ENCODE data around the gene ZYX. TPM values are rescaled to one million over a fixed set of nuclear protein-coding genes. Genes with fewer than 3 reads are reported as not detected.

Gene ZYX
- total RNA-seq, 4 donors from 2014 or later, result 26.9 to 79.9 (median 56.7) TPM

DNA sequence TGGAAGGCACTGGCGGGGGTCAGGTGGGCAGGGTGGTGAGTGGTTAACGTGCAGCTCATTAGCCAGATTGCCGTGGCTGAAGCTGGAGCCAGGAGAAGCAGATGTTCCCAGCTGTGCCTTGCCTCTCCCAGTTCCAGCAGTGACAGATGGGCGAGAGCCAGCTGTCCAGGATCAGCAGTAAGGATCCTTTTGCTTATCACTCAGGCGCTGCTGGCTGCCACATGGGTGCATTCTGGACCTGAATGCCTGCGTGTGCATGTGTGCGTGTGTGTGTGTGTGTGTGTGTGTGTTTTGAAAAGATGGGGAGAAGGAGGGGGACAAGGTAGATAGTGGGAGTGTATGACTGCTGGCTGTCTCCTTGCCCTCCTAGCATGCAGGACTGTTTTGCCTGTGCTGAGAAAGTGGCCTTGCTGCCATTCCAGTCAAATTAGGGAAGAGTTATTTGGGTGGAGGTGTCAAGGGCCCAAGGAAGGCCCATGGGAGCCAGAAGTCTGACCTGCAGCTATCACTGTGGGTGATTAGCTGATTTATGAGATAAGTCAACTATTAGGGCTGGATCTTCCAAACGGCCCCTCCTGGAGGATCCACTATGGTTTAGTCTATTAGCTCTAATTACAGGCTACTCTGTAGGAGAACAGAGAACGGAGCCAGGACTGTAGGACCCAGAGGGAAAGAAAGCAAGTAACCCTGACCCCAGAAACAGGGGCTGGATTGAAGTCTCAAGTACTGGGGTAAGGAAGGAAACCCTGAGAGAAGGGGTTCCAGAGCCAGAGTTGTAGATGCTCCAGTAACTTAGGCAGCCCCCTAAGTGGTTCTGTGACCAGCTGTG, 24.2 kb downstream of the ZYX start:
- TF ChIP-seq, protein P1, sequence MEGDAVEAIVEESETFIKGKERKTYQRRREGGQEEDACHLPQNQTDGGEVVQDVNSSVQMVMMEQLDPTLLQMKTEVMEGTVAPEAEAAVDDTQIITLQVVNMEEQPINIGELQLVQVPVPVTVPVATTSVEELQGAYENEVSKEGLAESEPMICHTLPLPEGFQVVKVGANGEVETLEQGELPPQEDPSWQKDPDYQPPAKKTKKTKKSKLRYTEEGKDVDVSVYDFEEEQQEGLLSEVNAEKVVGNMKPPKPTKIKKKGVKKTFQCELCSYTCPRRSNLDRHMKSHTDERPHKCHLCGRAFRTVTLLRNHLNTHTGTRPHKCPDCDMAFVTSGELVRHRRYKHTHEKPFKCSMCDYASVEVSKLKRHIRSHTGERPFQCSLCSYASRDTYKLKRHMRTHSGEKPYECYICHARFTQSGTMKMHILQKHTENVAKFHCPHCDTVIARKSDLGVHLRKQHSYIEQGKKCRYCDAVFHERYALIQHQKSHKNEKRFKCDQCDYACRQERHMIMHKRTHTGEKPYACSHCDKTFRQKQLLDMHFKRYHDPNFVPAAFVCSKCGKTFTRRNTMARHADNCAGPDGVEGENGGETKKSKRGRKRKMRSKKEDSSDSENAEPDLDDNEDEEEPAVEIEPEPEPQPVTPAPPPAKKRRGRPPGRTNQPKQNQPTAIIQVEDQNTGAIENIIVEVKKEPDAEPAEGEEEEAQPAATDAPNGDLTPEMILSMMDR (IDR thresholded peaks at IDR 0.05; ENCODE audit: low read depth), result no peak

DNA sequence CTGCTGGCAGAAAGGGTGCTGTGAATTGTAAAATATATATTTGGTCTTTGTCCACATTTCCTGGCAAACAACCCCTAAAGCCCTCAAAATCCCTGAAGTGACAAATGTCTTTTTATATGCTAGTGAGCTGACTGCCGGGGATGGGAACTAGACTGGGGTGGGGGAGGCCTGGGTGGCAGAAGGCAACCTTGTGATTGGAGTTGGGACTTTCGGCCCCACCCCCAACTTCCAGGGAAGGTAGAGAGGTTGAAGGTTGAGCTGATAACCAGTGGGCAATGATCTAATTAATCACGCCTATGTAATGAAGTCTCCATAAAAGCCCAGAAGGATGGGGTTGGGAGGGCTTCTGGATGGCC, 24.8 kb downstream of the ZYX start:
- TF ChIP-seq, protein P1 (IDR thresholded peaks at IDR 0.05; ENCODE audit: low read depth), result no peak

DNA sequence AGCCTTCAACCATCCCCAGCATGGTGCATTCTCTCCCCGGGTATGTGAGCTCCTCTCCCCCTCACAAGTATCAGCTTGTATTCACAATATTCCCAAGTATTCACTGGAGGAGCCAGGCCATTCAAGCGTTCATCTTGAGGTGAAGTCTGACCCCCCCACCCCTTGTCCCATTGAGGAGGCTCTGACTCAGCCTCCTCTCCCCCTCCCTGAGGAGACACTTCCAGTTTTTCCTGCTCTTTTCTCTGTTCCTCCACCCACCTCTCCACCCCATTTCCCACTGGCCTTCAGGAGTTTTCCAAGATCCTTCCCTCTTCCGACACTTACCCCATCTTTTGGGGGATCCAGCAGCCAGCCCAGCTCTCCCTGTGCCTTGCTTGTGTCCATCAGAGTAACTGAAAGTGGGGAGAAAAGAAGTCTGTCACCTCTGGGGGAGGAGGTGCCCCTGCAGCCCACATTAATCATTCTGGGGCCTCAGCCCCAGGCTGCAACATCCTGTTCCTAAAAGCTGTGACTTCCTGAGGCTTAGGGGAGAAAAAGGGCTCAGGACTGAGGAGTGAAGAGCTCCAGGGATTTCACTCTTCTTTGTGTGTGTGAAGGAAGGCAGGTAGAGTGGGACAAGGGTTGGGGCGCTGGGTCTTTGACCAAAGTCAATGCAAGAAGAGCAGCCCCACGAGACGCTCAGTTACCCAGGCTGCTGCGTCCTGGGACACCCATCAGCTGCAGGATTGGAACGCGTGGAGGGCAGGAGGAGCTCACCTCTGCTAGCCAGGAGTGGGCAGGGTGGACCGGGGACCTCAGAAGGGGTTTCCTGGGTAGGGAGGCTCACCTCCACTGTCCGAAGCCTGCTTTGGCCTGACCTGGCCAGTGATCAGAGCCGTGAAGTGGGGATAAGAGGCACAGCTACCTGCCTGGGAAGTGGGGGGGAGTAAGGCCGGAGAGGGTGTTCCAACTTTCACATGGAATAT, 26.4 kb downstream of the ZYX start:
- TF ChIP-seq, protein P1 (IDR thresholded peaks at IDR 0.05; ENCODE audit: low read depth), result no peak

DNA sequence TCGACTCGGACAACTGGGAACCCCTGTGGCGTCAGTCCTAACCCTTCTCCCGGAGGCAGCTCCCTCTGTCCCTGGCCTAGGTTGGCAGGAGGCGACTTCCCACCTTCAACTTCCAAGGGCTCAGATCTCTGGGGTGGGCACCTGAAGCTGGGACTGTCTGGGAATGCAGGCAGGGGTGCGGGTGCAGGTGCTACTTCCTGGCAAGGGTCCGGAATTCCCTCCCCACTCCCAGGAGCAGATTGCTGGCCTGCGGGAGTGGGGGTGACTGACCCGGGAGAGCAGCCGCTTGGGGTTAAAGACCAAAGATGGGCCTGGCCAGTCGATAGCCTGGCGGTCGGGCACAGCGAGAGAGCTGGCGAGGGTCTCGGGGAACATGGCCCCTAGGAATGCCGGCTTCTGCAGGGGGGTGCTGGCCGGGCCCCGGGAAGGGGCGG, 27.1 kb downstream of the ZYX start:
- TF ChIP-seq, protein P1 (IDR thresholded peaks at IDR 0.05; ENCODE audit: low read depth), result no peak

DNA sequence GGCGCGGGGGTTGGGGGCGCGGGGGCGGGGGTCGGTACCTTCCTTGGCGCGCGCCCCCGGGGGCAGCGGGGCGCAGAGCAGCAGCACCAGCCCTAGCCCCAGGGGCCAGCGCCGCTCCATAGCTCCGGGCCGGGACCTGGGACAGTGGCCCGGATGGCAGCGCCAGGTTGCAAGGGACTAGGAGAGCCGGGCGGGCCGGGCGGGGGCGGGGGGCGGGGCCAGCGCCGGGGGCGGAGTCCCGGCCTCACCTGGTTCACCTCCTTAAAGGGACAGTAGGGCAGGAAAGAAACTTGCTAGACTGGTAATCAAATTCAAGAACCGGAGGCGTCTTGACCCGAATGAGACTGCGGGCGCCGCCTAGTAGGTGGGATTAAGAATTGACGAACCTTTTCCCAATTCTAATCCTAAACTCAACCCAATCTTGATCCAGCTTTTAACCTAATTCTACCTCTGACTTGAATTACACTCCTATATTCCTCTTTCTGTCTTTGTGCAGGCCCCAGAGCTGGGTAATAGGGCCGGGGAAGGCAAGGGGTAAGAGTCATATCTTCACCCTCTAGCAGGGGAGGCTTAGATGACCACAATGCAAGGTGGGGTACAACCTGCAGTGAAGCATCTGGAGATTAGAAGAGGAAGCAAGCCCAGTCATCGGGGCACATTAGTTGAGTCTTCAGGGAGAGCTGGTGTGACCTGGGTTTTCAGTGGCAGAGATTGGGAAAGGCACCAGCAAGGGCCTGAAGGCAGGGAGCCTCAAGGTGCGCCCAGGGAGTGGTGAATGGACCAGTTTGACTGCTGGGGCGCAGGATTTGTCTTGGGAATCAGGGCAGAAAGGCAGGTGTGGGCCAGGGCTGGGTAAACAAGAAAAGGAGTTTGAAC, 27.8 kb downstream of the ZYX start, which contains the start of gene EPHA1:
Gene EPHA1, minus strand, starts transcription at position 171 of the 876 bp plus-strand sequence. Its CDS starts 51 bp downstream, at position 120.
- TF ChIP-seq, protein P1 (IDR thresholded peaks at IDR 0.05; ENCODE audit: low read depth), result no peak

DNA sequence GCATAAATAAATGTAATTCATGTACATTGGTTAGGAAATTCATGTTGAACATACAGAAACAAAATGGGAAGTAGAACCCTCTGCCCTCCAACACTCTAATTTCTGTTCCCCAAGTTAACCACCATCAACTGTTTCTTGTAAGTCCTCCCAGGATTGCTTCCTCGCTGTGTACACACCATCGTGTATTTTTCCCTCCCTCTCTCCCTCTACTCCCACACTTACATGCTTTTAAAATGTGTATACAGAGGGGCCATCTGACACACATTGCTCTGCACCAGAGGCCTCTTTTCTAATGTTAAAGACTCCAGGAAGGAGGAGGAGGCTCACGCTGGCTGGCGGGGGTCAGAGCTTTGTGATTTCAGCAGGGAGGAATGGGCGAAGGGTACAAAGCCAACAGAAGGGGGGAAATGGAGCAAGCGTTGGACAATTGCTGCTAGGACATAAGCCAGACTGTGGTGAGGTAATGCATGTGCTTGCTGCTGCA, 29.4 kb downstream of the ZYX start:
- TF ChIP-seq, protein P1 (IDR thresholded peaks at IDR 0.05; ENCODE audit: low read depth), result no peak
